GM12874 (cell line): ENCODE measurements around the gene RNF8.

Experiments
- CTCF ChIP-seq: IDR thresholded peaks from 2 replicates; pipeline ENCODE4 v1.5.1; 2011; ENCODE audit warnings: low read depth, mild to moderate bottlenecking, control low read depth, low read length, moderate library complexity; ENCODE audit not compliant: insufficient read depth

The RNF8 gene

GRCh38 chr6:37310966-37311365 lies 42.8 kb upstream of the RNF8 start:
- no peak for TF ChIP-seq CTCF

GRCh38 chr6:37311741-37312473 lies 41.9 kb upstream of the RNF8 start:
- no peak for TF ChIP-seq CTCF

GRCh38 chr6:37313723-37314486 lies 39.9 kb upstream of the RNF8 start:
- TF ChIP-seq CTCF = no peak

GRCh38 chr6:37314487-37315156 lies 39.2 kb upstream of the RNF8 start:
- peak; percentile 71 for TF ChIP-seq CTCF

- TF ChIP-seq CTCF = no peak
These were observed 38.6 kb upstream of the RNF8 start for GRCh38 chr6:37315157-37315515.

GRCh38 chr6:37316071-37316470 lies 37.7 kb upstream of the RNF8 start:
- no peak for TF ChIP-seq CTCF

- TF ChIP-seq CTCF = no peak
These were observed 36.3 kb upstream of the RNF8 start for GRCh38 chr6:37317312-37318038.
